Left ventricle myocardium inferior (tissue), 1 donor: ENCODE data around the gene LRP2. TPM values are rescaled to one million over a fixed set of nuclear protein-coding genes. Genes with fewer than 3 reads are reported as not detected.
A peak's percentile ranks its signal among the peaks of the same experiment; 100 is the strongest.

Source experiments
- DNase-seq: peaks from one replicate; pipeline ENCODE4 v3.0.0-alpha.2; 2020
- H3K27ac ChIP-seq: fragments of 200-600 bp; replicated peaks from 2 replicates; pipeline ENCODE4 v1.8.0; 2021
- H3K27me3 ChIP-seq: fragments of 200-600 bp; 2 replicates; pipeline ENCODE4 v1.8.0; 2021; ENCODE audit warnings: low read depth
- H3K36me3 ChIP-seq: fragments of 200-600 bp; 2 replicates; pipeline ENCODE4 v1.8.0; 2021
- H3K4me1 ChIP-seq: fragments of 200-600 bp; 2 replicates; pipeline ENCODE4 v1.8.0; 2021
- H3K4me3 ChIP-seq: fragments of 200-600 bp; 2 replicates; pipeline ENCODE4 v1.8.0; 2021; ENCODE audit warnings: mild to moderate bottlenecking, moderate library complexity
- H3K9me3 ChIP-seq: fragments of 200-600 bp; replicated peaks from 2 replicates; pipeline ENCODE4 v1.8.0; 2021
- intact Hi-C: fragments of 100-400 bp; cut with micrococcal nuclease; formaldehyde crosslinking; loops from one replicate; pipeline ENCODE4 v1.11.0; 2022
- total RNA-seq: library from RNA; stranded (reverse); fragmentation: NEBNext Ultra II Directional; extraction: Animal tissue kit (Norgen Biotek cat#: 25700); gene quantifications from one replicate; pipeline ENCODE4 v1.2.1, GENCODE V29; 2021
- TF ChIP-seq, protein P1 (sequence below): fragments of 200-600 bp; IDR thresholded peaks from 2 replicates; pipeline ENCODE4 v1.8.0; 2021; ENCODE audit warnings: antibody characterized with exemption, mild to moderate bottlenecking, borderline replicate concordance
- donor health status: DM: no; HTN: yes; CAD: no; lungs with severe emphysema.

Gene LRP2
- total RNA-seq, 1 donor from 2014 or later = 0.05 TPM

DNA sequence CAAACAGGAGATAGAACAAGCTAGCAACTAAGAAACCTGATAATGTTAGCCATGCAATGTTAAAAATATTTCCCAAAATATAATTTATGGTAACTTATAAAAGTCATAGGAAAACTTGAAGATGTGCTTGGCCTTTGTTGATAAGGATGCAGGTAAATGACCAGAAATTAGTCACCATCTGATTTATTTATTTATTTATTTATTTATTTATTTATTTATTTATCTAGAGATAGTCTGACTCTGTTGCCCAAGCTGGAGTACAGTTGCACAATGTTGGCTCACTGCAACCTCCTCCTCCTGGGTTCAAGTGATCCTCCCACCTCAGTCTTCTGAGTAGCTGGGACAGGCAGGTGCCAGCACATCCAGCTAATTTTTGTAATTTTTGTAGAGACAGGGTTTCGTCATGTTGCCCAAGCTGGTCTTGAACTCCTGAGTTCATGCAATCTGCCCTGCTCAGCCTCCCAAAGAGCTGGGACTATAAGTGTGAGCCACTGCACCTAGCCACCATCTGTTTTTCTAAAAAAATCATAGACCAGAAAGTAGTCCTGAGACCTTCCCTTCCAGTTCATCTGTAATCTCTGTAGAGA, 183.4 kb downstream of the LRP2 start:
- Histone ChIP-seq H3K27ac (no peak overlapping the region), H3K4me1 (no peaks in the 10 kb centered on the region), H3K4me3 (no peak overlapping the region), H3K27me3 (peaks cover 10% of the 10 kb centered on the region), H3K9me3 (no peaks in the 10 kb centered on the region), H3K36me3 (no peaks in the 10 kb centered on the region)
- no peak for DNase-seq
- intact Hi-C loops = no loop called here
- TF ChIP-seq, protein P1, sequence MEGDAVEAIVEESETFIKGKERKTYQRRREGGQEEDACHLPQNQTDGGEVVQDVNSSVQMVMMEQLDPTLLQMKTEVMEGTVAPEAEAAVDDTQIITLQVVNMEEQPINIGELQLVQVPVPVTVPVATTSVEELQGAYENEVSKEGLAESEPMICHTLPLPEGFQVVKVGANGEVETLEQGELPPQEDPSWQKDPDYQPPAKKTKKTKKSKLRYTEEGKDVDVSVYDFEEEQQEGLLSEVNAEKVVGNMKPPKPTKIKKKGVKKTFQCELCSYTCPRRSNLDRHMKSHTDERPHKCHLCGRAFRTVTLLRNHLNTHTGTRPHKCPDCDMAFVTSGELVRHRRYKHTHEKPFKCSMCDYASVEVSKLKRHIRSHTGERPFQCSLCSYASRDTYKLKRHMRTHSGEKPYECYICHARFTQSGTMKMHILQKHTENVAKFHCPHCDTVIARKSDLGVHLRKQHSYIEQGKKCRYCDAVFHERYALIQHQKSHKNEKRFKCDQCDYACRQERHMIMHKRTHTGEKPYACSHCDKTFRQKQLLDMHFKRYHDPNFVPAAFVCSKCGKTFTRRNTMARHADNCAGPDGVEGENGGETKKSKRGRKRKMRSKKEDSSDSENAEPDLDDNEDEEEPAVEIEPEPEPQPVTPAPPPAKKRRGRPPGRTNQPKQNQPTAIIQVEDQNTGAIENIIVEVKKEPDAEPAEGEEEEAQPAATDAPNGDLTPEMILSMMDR = no peak

DNA sequence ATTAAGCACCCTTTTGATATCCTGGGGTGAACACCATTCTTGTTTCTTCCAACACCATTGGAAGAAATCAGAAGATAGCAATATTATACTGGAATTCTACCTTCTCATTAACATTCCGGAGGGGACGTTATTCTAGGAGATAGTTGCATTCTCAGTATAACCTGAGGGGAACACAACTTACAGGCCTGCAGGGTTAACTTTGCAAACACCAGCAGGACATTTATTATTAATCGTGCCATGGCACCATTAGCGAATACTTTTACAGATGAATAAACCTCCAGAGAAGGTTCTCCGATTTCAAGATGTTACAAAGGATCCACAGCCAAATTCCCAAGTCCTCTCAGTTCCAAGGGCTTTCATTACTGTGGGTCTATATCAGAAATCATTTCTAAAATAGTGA, 184.0 kb downstream of the LRP2 start:
- peaks cover 10% of the 10 kb centered on the region for H3K27me3 ChIP-seq
- intact Hi-C loops = no loop called here
- H3K9me3 ChIP-seq = no peaks in the 10 kb centered on the region
- H3K27ac ChIP-seq = no peak overlapping the region
- no peaks in the 10 kb centered on the region for H3K36me3 ChIP-seq
- H3K4me3 ChIP-seq = no peak overlapping the region
- TF ChIP-seq, protein P1 = no peak
- no peaks in the 10 kb centered on the region for H3K4me1 ChIP-seq
- no peak for DNase-seq

DNA sequence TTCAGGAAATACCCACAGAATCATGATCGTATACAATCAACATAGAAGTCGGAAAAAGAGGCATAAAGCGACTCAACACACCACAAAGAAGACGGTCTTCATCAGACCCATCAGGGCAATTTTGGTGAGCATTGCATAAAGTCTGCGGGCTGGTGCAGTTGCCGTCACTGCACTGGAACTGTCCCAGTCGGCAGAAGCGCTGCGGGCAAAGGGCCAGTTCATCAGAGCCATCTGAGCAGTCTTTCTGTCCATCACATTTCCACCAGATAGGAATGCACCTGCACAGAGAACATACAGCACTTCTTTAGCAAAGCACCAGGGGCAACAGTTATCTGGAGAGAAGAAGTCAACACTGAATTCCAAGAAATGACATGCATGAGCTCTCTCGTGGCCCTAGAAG, 187.2 kb downstream of the LRP2 start:
- H3K27ac ChIP-seq = no peak overlapping the region
- no peak for DNase-seq
- TF ChIP-seq, protein P1 = no peak
- H3K4me3 ChIP-seq = no peak overlapping the region
- intact Hi-C loops = no loop called here
- H3K4me1 ChIP-seq = no peaks in the 10 kb centered on the region
- no peaks in the 10 kb centered on the region for H3K9me3 ChIP-seq
- no peaks in the 10 kb centered on the region for H3K36me3 ChIP-seq
- H3K27me3 ChIP-seq = peaks cover 21% of the 10 kb centered on the region

DNA sequence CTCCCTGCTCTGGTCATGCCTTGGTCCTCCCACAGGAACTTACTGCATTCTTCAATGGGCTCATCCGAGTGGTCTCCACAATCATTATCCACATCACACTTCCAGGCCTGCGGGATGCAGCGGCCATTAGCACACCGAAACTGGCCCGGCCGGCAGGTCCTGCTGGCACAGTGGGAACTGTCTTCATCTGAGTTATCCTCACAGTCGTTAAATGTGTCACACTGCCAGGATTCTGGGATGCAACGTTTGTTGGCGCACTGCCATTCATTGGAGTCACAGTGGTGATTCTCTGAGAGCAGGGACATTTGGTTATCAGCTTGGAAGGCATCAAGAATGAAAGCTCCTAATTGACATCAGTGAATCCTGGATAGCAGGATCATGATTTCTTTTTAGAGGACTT, 188.5 kb downstream of the LRP2 start:
- no peaks in the 10 kb centered on the region for H3K4me1 ChIP-seq
- no peak overlapping the region for H3K4me3 ChIP-seq
- no peaks in the 10 kb centered on the region for H3K36me3 ChIP-seq
- DNase-seq = peak; percentile 16
- no peaks in the 10 kb centered on the region for H3K9me3 ChIP-seq
- TF ChIP-seq, protein P1 = no peak
- intact Hi-C loops = no loop called here
- H3K27ac ChIP-seq = no peak overlapping the region
- peaks cover 21% of the 10 kb centered on the region for H3K27me3 ChIP-seq

DNA sequence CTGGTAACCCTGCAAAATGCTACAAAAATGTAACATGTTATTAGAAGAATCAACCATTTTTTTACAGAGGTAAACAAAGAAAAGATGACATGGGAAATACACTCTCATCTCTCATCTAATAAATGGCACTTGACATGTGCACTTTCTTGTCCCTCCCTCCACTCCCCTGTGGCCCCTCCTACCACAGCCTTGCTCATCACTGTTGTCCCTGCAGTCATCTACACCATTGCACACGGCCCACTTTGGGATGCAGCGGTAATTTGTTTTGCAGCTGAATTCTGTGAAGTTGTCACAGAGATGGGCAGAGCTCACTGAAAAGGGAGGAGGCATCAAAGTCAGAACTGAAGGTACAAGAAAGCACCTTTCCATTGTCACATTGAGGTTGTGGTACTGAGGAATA, 189.4 kb downstream of the LRP2 start:
- intact Hi-C loops = no loop called here
- Histone ChIP-seq H3K9me3 (no peaks in the 10 kb centered on the region), H3K27ac (no peak overlapping the region), H3K36me3 (no peaks in the 10 kb centered on the region), H3K27me3 (peaks cover 20% of the 10 kb centered on the region), H3K4me1 (no peaks in the 10 kb centered on the region), H3K4me3 (no peak overlapping the region)
- DNase-seq = no peak
- TF ChIP-seq, protein P1 = no peak
